ENCODE data around the gene YPEL3.

YPEL3 gene

DNA sequence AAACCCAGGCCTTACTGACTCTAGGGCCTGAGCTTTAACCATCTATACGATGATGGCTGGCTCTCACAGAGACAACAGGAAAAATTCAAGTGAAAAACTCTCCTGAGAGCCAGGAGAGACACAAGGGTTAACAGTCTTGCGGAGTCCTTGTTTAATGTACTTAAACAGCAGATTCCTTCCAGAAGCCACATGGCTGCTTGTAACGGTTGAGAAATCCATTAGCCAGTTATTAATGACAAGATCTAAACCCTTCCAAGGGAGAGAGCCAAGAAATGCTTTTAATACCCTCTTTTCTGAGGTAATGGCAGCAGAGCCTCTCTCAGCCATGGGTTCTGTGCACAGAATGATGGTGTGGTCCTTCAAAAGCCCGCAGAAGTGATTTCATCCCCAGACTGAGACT lies 35.7 kb downstream of the YPEL3 start:
- peak overlapping the region; percentile 69 for H3K27ac ChIP-seq
- TF ChIP-seq, protein P1, sequence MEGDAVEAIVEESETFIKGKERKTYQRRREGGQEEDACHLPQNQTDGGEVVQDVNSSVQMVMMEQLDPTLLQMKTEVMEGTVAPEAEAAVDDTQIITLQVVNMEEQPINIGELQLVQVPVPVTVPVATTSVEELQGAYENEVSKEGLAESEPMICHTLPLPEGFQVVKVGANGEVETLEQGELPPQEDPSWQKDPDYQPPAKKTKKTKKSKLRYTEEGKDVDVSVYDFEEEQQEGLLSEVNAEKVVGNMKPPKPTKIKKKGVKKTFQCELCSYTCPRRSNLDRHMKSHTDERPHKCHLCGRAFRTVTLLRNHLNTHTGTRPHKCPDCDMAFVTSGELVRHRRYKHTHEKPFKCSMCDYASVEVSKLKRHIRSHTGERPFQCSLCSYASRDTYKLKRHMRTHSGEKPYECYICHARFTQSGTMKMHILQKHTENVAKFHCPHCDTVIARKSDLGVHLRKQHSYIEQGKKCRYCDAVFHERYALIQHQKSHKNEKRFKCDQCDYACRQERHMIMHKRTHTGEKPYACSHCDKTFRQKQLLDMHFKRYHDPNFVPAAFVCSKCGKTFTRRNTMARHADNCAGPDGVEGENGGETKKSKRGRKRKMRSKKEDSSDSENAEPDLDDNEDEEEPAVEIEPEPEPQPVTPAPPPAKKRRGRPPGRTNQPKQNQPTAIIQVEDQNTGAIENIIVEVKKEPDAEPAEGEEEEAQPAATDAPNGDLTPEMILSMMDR (conservative IDR thresholded peaks at IDR 0.05), result no peak
- TF ChIP-seq ZFX (IDR thresholded peaks at IDR 0.05), result no peak

DNA sequence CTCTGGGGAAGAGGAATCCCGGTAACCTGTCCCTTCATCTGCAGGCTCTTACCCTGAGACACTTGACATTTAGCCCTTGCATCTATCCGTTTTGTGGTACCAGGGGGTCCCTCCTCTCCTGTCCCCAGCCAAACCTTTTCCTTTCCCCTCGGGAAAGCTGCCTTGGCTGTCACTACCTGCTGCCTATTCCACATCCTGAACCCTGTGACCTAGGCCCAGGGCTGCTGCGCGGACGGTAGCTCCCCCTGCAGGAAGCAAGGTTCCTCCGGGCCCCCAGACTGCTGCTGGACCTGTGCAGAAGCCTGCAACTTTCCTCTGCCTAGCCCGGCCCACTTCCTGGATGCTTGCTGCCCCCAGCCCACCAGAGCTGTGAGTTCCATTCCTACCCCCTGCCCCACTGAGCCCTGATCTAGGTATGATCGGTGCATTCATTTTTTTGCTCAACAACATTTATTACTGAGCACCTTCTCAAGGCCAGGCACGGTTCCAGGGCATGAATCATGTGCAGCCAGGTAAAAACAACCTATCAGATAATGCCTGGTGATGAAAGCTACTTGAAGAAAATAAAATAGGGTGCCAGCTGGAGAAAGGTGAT lies 41.0 kb downstream of the YPEL3 start:
- no peak overlapping the region; the same call in 1 of the 2 replicates for H3K27ac ChIP-seq

DNA sequence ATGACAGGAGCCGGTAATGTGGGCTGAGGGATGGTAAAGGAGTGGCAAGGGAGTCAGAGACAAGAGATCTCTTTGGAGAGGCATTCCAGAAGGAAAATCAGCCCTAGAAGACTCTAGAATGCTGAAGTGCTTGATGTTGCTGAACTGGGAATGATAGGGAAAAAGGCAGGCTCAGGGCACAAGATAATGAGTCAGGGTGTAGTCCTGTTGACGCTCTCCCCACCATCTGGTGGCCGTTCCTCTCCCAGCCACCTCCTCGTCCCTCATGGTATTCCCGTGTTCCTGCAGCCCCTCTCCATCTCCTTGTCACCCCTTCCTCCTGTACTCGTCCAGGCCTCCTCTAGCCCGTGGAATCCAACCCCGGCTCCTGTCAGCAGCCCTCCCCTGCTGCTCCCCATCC lies 41.6 kb downstream of the YPEL3 start:
- no peak for TF ChIP-seq ZFX (IDR thresholded peaks at IDR 0.05)
- TF ChIP-seq, protein P1 (conservative IDR thresholded peaks at IDR 0.05), result no peak
- no peak overlapping the region; the same call in 1 of the 2 replicates for H3K27ac ChIP-seq

More for the DNA sequence above, 41.0 kb downstream of the YPEL3 start:
- no peak for TF ChIP-seq ZFX (IDR thresholded peaks at IDR 0.05)
- TF ChIP-seq, protein P1 (conservative IDR thresholded peaks at IDR 0.05), result no peak; the same call in 1 of the 2 replicates

DNA sequence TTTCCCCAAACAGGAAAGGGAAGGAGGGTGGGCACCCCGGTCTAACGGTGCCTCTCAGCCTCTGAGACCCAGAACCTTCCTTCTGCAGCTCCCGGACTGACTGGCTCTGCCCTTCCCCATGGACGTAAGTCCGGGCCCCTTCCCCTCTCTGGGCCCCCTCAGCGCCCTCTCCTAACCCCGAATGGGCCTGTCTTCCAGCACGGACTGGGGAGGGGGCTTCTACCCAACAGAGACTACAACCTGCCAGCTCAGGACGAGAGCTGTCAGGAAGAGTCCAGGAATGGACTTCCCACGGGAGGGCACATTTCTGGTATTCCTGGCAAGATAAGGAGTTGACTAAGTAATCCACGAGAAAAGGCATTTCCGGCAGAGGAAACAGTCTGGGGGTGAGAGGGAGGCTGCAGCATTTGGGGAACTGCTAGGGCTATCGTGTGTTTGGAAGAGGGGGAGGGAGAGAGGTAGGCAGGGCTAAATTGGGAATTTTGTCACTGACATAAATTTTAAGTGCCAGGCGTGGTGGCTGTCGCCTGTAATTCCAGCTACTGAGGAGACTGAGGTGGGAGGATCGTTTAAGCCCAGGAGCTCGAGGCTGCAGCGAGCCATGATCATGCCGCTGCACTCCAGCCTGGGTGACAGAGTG lies 42.5 kb downstream of the YPEL3 start:
- TF ChIP-seq ZFX (IDR thresholded peaks at IDR 0.05), result no peak
- TF ChIP-seq, protein P1 (conservative IDR thresholded peaks at IDR 0.05), result no peak
- peak overlapping the region; percentile 82 for H3K27ac ChIP-seq

DNA sequence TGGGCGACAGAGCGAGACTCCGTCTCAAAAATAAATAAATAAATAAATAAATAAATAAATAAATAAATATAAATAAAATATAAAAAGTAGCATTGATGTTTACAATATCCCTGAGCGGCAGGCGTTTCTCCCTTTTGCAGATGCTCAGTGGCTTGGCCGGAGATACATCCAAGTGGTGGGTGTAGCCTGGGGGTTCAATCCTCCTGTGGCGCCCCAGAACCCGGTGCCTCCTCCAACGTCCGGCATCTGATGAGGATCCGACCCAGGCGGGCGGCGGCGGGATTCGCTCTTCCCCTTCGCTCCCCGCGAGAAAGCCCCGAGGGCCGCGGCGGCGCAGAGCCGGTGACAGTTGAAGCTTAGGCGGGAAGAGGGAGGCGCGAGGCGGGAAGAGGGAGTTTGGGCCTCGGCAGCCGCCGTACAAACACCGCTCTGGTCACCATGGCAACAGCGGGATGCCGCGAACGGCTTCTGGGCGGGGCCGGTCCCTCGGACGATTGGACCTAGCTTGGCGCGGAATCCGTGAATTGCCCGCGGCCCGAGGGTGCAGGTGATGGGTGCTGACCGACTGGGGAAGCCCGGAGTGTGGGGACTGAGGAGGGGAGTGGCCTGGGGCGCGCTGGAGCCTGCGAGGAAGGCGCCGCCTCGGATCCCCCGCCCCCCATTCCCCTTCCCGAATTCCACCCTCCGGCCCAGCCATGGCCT lies 43.2 kb downstream of the YPEL3 start:
- TF ChIP-seq ZFX (IDR thresholded peaks at IDR 0.05), result no peak
- TF ChIP-seq, protein P1 (conservative IDR thresholded peaks at IDR 0.05), result no peak
- H3K27ac ChIP-seq, result peak overlapping the region; percentile 82

DNA sequence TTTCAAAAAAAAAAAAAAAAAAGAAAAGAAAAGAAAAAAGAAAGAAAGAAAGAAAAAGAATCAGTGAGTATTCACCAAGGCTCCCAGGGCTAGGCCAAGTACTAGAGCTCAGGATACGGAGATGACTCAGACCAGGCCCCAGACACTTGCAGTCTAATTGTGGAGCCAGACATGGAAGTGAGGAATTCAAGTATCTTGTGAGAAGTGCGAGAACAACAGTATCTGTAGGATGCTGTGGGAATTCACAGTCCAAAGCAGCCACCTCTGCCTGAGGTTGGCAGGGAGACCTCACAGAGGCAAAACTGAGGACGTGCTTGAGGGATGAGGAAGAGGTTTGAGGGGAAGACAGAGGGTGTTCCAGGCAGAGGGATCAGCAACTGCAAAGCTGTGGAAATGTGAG lies 44.5 kb downstream of the YPEL3 start:
- H3K27ac ChIP-seq, result no peak overlapping the region; the same call in 1 of the 2 replicates
- TF ChIP-seq, protein P1 (conservative IDR thresholded peaks at IDR 0.05), result no peak
- no peak for TF ChIP-seq ZFX (IDR thresholded peaks at IDR 0.05)

DNA sequence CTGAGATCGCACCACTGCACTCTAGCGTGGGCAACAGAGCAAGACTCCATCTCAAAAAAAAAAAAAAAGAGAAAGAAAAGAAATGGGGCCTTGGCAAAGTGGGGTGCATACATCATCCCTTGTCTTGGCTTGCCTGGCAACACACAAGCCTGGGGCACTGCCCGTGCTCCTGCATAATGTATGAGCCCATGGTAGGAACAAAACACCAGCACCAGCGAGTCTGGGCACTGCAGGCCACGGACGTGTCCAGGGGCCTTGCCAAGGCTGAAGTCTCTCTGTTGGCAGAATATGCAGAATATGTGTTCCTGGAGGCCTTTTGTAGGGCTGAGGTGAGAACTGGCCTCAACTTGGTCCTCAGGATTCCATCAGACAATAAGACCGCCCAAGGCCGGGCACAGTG lies 46.1 kb downstream of the YPEL3 start:
- TF ChIP-seq, protein P1 (conservative IDR thresholded peaks at IDR 0.05), result no peak
- TF ChIP-seq ZFX (IDR thresholded peaks at IDR 0.05), result no peak
- H3K27ac ChIP-seq, result no peak overlapping the region

Data from C4-2B (cell line).